Measurements from ENCODE around the gene WT1.

DNA sequence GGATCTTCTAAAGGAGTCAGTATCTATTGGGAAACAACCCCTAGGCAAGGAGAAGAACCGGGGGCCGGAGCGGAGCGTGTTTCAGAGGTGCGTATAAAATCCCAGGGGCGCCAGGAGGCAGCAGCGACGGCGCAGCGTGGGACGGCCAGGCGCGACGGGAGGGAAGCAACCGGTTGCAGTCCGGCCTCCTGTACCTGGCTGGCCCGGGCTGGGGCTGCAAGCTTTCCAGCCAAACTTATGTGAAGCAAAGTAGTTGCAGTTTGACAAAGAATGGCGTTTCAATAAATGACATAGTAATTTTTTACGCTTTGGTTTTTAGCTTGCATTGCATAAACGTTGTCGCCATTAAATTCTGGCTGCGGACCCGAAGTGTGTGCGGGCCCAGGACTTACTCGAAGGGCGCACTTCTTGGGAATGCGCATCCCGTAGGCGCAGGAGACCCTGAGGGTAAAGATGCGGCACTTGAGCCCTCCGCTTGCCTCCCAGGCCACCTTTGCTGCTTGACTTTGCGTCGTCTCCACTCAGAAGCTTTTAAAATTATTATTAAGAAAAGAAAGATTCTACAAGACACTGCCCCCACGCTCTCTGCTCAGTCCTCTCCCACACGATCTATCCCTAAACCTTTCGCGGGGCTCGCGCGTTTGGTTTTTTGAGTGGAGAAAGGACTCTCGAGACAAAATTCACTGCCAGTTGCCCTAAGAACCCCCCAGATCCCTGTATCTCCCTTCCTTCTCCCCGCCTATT is 1.6 kb upstream of the WT1 start:
- TF ChIP-seq, protein P1, sequence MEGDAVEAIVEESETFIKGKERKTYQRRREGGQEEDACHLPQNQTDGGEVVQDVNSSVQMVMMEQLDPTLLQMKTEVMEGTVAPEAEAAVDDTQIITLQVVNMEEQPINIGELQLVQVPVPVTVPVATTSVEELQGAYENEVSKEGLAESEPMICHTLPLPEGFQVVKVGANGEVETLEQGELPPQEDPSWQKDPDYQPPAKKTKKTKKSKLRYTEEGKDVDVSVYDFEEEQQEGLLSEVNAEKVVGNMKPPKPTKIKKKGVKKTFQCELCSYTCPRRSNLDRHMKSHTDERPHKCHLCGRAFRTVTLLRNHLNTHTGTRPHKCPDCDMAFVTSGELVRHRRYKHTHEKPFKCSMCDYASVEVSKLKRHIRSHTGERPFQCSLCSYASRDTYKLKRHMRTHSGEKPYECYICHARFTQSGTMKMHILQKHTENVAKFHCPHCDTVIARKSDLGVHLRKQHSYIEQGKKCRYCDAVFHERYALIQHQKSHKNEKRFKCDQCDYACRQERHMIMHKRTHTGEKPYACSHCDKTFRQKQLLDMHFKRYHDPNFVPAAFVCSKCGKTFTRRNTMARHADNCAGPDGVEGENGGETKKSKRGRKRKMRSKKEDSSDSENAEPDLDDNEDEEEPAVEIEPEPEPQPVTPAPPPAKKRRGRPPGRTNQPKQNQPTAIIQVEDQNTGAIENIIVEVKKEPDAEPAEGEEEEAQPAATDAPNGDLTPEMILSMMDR (IDR thresholded peaks at IDR 0.05; ENCODE audit: low read depth, low read length, poor library complexity, severe bottlenecking), result no peak
- TF ChIP-seq EZH2phosphoT487 (IDR thresholded peaks at IDR 0.05; ENCODE audit: borderline replicate concordance, low read length), result no peak

Measured in DOHH2 (cell line).